Stomach (tissue), 4 donors: Measurements from ENCODE around the gene GNA14.

Experiments
- EP300 ChIP-seq: sonication (generic); formaldehyde crosslinking; IDR thresholded peaks from one replicate; pipeline ENCODE4 v1.6.1; 2017; ENCODE audit warnings: antibody characterized with exemption
- POLR2AphosphoS5 ChIP-seq, 3 donors: sonication (generic); formaldehyde crosslinking; IDR thresholded peaks; one replicate each; pipeline ENCODE4 v1.6.1; 2016; ENCODE audit warnings: antibody characterized with exemption in 3 of 3
- TF ChIP-seq, protein P1 (sequence below), 7 experiments: fragments of 450-650 bp in 4 of 7; fragments of 200-600 bp in 3 of 7; sonication (generic) in 3 of 7; IDR thresholded peaks; one replicate each; pipeline ENCODE4 v1.5.1; 2016 to 2019; ENCODE audit warnings: antibody characterized with exemption in 7 of 7, control low read depth in 2 of 7, mild to moderate bottlenecking in 1 of 7

DNA sequence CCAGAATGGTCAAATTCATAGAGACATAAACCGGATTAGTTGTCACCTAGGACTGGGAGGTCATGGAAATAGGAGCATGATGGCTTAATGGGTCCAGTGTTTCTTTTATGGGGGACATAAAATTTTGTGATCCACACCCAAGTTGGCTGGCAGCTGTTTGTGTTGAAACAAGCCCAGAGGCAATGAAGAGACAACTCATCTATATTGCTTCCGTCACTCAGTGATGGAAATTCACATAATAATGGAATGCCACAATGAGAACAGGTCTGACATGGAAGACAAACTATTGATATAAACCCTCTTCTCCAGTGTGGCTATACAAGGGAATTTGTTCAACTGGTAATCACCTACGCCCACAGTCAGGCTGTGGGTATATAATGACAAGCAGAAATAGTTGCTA is 173.2 kb downstream of the GNA14 start:
- TF ChIP-seq POLR2AphosphoS5 (IDR thresholded peaks at IDR 0.05): no peak
- TF ChIP-seq, protein P1, sequence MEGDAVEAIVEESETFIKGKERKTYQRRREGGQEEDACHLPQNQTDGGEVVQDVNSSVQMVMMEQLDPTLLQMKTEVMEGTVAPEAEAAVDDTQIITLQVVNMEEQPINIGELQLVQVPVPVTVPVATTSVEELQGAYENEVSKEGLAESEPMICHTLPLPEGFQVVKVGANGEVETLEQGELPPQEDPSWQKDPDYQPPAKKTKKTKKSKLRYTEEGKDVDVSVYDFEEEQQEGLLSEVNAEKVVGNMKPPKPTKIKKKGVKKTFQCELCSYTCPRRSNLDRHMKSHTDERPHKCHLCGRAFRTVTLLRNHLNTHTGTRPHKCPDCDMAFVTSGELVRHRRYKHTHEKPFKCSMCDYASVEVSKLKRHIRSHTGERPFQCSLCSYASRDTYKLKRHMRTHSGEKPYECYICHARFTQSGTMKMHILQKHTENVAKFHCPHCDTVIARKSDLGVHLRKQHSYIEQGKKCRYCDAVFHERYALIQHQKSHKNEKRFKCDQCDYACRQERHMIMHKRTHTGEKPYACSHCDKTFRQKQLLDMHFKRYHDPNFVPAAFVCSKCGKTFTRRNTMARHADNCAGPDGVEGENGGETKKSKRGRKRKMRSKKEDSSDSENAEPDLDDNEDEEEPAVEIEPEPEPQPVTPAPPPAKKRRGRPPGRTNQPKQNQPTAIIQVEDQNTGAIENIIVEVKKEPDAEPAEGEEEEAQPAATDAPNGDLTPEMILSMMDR (IDR thresholded peaks at IDR 0.05): no peak
- TF ChIP-seq EP300: no peak
